Muscle layer of colon (tissue), 2 donors: ENCODE results near the gene MAP2K6.

Experiments used
- H3K27ac ChIP-seq: one replicate; pipeline ENCODE4 v1.7.0; 2013; ENCODE audit warnings: low read depth, mild to moderate bottlenecking, low read length, moderate library complexity
- H3K27me3 ChIP-seq, 2 donors: one replicate each; pipeline ENCODE4 v1.7.0; 2013; ENCODE audit warnings: low read length in 2 of 2, mild to moderate bottlenecking in 2 of 2; ENCODE audit not compliant: insufficient read depth in 2 of 2, control insufficient read depth in 1 of 2
- H3K36me3 ChIP-seq: one replicate; pipeline ENCODE4 v1.7.0; 2013; ENCODE audit warnings: mild to moderate bottlenecking, low read length; ENCODE audit not compliant: insufficient read depth
- H3K4me1 ChIP-seq: one replicate; pipeline ENCODE4 v1.7.0; 2013; ENCODE audit warnings: mild to moderate bottlenecking, low read length; ENCODE audit not compliant: insufficient read depth
- H3K4me3 ChIP-seq, 2 donors: one replicate each; pipeline ENCODE4 v1.7.0; 2013; ENCODE audit warnings: low read length in 2 of 2, low read depth in 1 of 2, mild to moderate bottlenecking in 1 of 2, moderate library complexity in 1 of 2
- H3K9ac ChIP-seq: one replicate; pipeline ENCODE4 v1.7.0; 2013; ENCODE audit warnings: low read length
- H3K9me3 ChIP-seq: one replicate; pipeline ENCODE4 v1.7.0; 2013; ENCODE audit warnings: mild to moderate bottlenecking, low read length
- donor health status: abdominal sarcoma.
- donor health status: Adenocarcinoma of cecum.

The MAP2K6 gene

GRCh38 chr17:69523244-69523861 is 108.9 kb downstream of the MAP2K6 start:
- Histone ChIP-seq H3K9ac (no peak overlapping the region), H3K36me3 (peaks cover 19% of the 10 kb centered on the region), H3K4me1 (no peaks in the 10 kb centered on the region), H3K4me3 (no peak overlapping the region), H3K27me3 (no peaks in the 10 kb centered on the region), H3K9me3 (no peaks in the 10 kb centered on the region), H3K27ac (no peak overlapping the region)

GRCh38 chr17:69524854-69525253 is 110.4 kb downstream of the MAP2K6 start:
- H3K36me3 ChIP-seq = peaks cover 19% of the 10 kb centered on the region
- no peak overlapping the region for H3K4me3 ChIP-seq
- no peaks in the 10 kb centered on the region for H3K9me3 ChIP-seq
- no peak overlapping the region for H3K27ac ChIP-seq
- no peak overlapping the region for H3K9ac ChIP-seq
- H3K27me3 ChIP-seq = no peaks in the 10 kb centered on the region
- no peaks in the 10 kb centered on the region for H3K4me1 ChIP-seq

- H3K9ac ChIP-seq = no peak overlapping the region
- H3K4me3 ChIP-seq = no peak overlapping the region
- H3K27me3 ChIP-seq = no peaks in the 10 kb centered on the region
- peaks cover 15% of the 10 kb centered on the region for H3K36me3 ChIP-seq
- H3K9me3 ChIP-seq = no peaks in the 10 kb centered on the region
- H3K27ac ChIP-seq = no peak overlapping the region
- no peaks in the 10 kb centered on the region for H3K4me1 ChIP-seq
These were observed 111.7 kb downstream of the MAP2K6 start for GRCh38 chr17:69525920-69526841.

- no peak overlapping the region for H3K27ac ChIP-seq
- H3K27me3 ChIP-seq = no peaks in the 10 kb centered on the region
- no peak overlapping the region for H3K9ac ChIP-seq
- H3K4me1 ChIP-seq = no peaks in the 10 kb centered on the region
- H3K9me3 ChIP-seq = no peaks in the 10 kb centered on the region
- H3K4me3 ChIP-seq = no peak overlapping the region
- peaks cover 14% of the 10 kb centered on the region for H3K36me3 ChIP-seq
These were observed 113.5 kb downstream of the MAP2K6 start for GRCh38 chr17:69528035-69528434.

- no peaks in the 10 kb centered on the region for H3K4me1 ChIP-seq
- no peaks in the 10 kb centered on the region for H3K9me3 ChIP-seq
- H3K4me3 ChIP-seq = no peak overlapping the region
- peaks cover 4% of the 10 kb centered on the region for H3K36me3 ChIP-seq
- no peak overlapping the region for H3K9ac ChIP-seq
- H3K27ac ChIP-seq = no peak overlapping the region
- no peaks in the 10 kb centered on the region for H3K27me3 ChIP-seq
These were observed 119.2 kb downstream of the MAP2K6 start for GRCh38 chr17:69533481-69534234.

GRCh38 chr17:69534235-69534621 is 119.7 kb downstream of the MAP2K6 start:
- peaks cover 8% of the 10 kb centered on the region for H3K36me3 ChIP-seq
- H3K9me3 ChIP-seq = no peaks in the 10 kb centered on the region
- H3K4me3 ChIP-seq = no peak overlapping the region
- H3K4me1 ChIP-seq = no peaks in the 10 kb centered on the region
- no peak overlapping the region for H3K27ac ChIP-seq
- H3K9ac ChIP-seq = no peak overlapping the region
- no peaks in the 10 kb centered on the region for H3K27me3 ChIP-seq

- Histone ChIP-seq H3K4me1 (no peaks in the 10 kb centered on the region), H3K27ac (no peak overlapping the region), H3K9ac (no peak overlapping the region), H3K27me3 (no peaks in the 10 kb centered on the region), H3K36me3 (peaks cover 8% of the 10 kb centered on the region), H3K4me3 (no peak overlapping the region), H3K9me3 (no peaks in the 10 kb centered on the region)
These were observed 120.6 kb downstream of the MAP2K6 start for GRCh38 chr17:69535016-69535570.

- no peak overlapping the region for H3K9ac ChIP-seq
- no peak overlapping the region for H3K4me3 ChIP-seq
- H3K9me3 ChIP-seq = no peaks in the 10 kb centered on the region
- no peaks in the 10 kb centered on the region for H3K27me3 ChIP-seq
- peaks cover 8% of the 10 kb centered on the region for H3K36me3 ChIP-seq
- H3K27ac ChIP-seq = no peak overlapping the region
- H3K4me1 ChIP-seq = no peaks in the 10 kb centered on the region
These were observed 124.3 kb downstream of the MAP2K6 start for GRCh38 chr17:69538795-69539194.

- Histone ChIP-seq H3K9me3 (no peaks in the 10 kb centered on the region), H3K27ac (no peak overlapping the region), H3K9ac (no peak overlapping the region), H3K27me3 (no peaks in the 10 kb centered on the region), H3K4me3 (no peak overlapping the region), H3K4me1 (no peaks in the 10 kb centered on the region), H3K36me3 (peaks cover 8% of the 10 kb centered on the region)
These were observed 124.8 kb downstream of the MAP2K6 start for GRCh38 chr17:69539274-69539673.

- no peak overlapping the region for H3K27ac ChIP-seq
- peaks cover 8% of the 10 kb centered on the region for H3K36me3 ChIP-seq
- no peak overlapping the region for H3K4me3 ChIP-seq
These were observed 125.4 kb downstream of the MAP2K6 start for GRCh38 chr17:69539781-69540319.

GRCh38 chr17:69540356-69540755 is 125.9 kb downstream of the MAP2K6 start:
- Histone ChIP-seq H3K27ac (no peak overlapping the region), H3K4me3 (no peak overlapping the region), H3K36me3 (peaks cover 8% of the 10 kb centered on the region), H3K4me1 (no peaks in the 10 kb centered on the region), H3K27me3 (no peaks in the 10 kb centered on the region), H3K9ac (no peak overlapping the region), H3K9me3 (no peaks in the 10 kb centered on the region)

More at GRCh38 chr17:69539781-69540319, 125.4 kb downstream of the MAP2K6 start:
- Histone ChIP-seq H3K4me1 (no peaks in the 10 kb centered on the region), H3K27me3 (no peaks in the 10 kb centered on the region), H3K9ac (no peak overlapping the region), H3K9me3 (no peaks in the 10 kb centered on the region)
